GM11168 (cell line): ENCODE measurements around the gene ASTL.

ENCODE experiments used
- in situ Hi-C: fragments of 300-500 bp; cut with MboI; formaldehyde crosslinking; loops from one replicate; pipeline ENCODE4 v1.12.0; 2022; ENCODE audit warnings: low sequenced_read_pairs; ENCODE audit not compliant: unreplicated experiment

Gene ASTL

GRCh38 chr2:96105994-96106715 is 32.1 kb downstream of the ASTL start:
- in situ Hi-C loops = loop anchor here (25.0 kb wide), 1 partner anchor 319 kb away; no protein-coding TSS in a partner anchor

- in situ Hi-C loops = loop anchor here (25.0 kb wide), 1 partner anchor 318 kb away; no protein-coding TSS in a partner anchor
These were observed 33.0 kb downstream of the ASTL start for GRCh38 chr2:96105152-96105915.

- in situ Hi-C loops = loop anchor here (25.0 kb wide), 1 partner anchor 317 kb away; no protein-coding TSS in a partner anchor
These were observed 33.8 kb downstream of the ASTL start for GRCh38 chr2:96104487-96104861.

- in situ Hi-C loops = loop anchor here (25.0 kb wide), 1 partner anchor 317 kb away; no protein-coding TSS in a partner anchor
These were observed 34.4 kb downstream of the ASTL start for GRCh38 chr2:96103761-96104486.

GRCh38 chr2:96103187-96103601 is 35.1 kb downstream of the ASTL start:
- in situ Hi-C loops = loop anchor here (25.0 kb wide), 1 partner anchor 316 kb away; no protein-coding TSS in a partner anchor

GRCh38 chr2:96102596-96103186 is 35.6 kb downstream of the ASTL start:
- in situ Hi-C loops = loop anchor here (25.0 kb wide), 1 partner anchor 315 kb away; no protein-coding TSS in a partner anchor

- in situ Hi-C loops = loop anchor here (25.0 kb wide), 1 partner anchor 314 kb away; no protein-coding TSS in a partner anchor
These were observed 37.4 kb downstream of the ASTL start for GRCh38 chr2:96100893-96101304.

- in situ Hi-C loops = loop anchor here (25.0 kb wide), 1 partner anchor 313 kb away; no protein-coding TSS in a partner anchor
These were observed 38.2 kb downstream of the ASTL start for GRCh38 chr2:96099861-96100798.

GRCh38 chr2:96098900-96099590 is 39.3 kb downstream of the ASTL start:
- in situ Hi-C loops = no loop called here

GRCh38 chr2:96097951-96098823 is 40.1 kb downstream of the ASTL start:
- in situ Hi-C loops = no loop called here

GRCh38 chr2:96097441-96097840 is 40.9 kb downstream of the ASTL start:
- in situ Hi-C loops = no loop called here

GRCh38 chr2:96095116-96095636 is 43.1 kb downstream of the ASTL start:
- in situ Hi-C loops = no loop called here

- in situ Hi-C loops = no loop called here
These were observed 44.8 kb downstream of the ASTL start for GRCh38 chr2:96093528-96093927.

GRCh38 chr2:96092951-96093350 is 45.4 kb downstream of the ASTL start:
- in situ Hi-C loops = no loop called here

GRCh38 chr2:96092573-96092877 is 45.8 kb downstream of the ASTL start:
- in situ Hi-C loops = no loop called here

- in situ Hi-C loops = no loop called here
These were observed 46.4 kb downstream of the ASTL start for GRCh38 chr2:96091711-96092572.
